H1 (cell line): ENCODE data around the gene B4GALNT1. TPM values are rescaled to one million over a fixed set of nuclear protein-coding genes. Genes with fewer than 3 reads are reported as not detected.

Source experiments
- CTCF ChIA-PET: fragments of 300-600 bp; sonication (Branson Sonifier 250); formaldehyde crosslinking; loops from one replicate; lab custom pipeline; 2021; ENCODE audit not compliant: partially characterized antibody; lab: Charles Lee
- POLR2A ChIA-PET: fragments of 300-600 bp; sonication (Branson Sonifier 250); formaldehyde crosslinking; loops from one replicate; lab custom pipeline; 2021; ENCODE audit warnings: inconsistent platforms; ENCODE audit not compliant: partially characterized antibody; lab: Charles Lee
- DNase-seq, 2 experiments: peaks; one replicate each; pipeline versions ENCODE4 v3.0.0 to v3.0.0-alpha.2; 2010 to 2022; ENCODE audit warnings: low spot score in 2 of 2, low read depth in 1 of 2, mixed read lengths in 1 of 2
- FAIRE-seq: peaks from 2 replicates; lab custom pipeline; 2011; peaks lifted over from hg19 to GRCh38; lab: Jason Lieb, UNC
- H2AFZ ChIP-seq: 2 replicates; pipeline ENCODE4 v1.8.1; 2012; ENCODE audit warnings: low read length, inconsistent platforms
- H2AK5ac ChIP-seq: 2 replicates; pipeline ENCODE4 v1.6.1; 2013; ENCODE audit warnings: low read depth, low read length
- H2BK120ac ChIP-seq: replicated peaks from 2 replicates; pipeline ENCODE3; 2013; ENCODE audit warnings: low read depth, low read length, inconsistent platforms
- H2BK12ac ChIP-seq: 2 replicates; pipeline ENCODE4 v1.6.1; 2013; ENCODE audit warnings: low read depth, low read length
- H2BK15ac ChIP-seq: 2 replicates; pipeline ENCODE4 v1.6.1; 2013; ENCODE audit warnings: low read length
- H2BK20ac ChIP-seq: 2 replicates; pipeline ENCODE4 v1.6.1; 2013; ENCODE audit warnings: low read length
- H2BK5ac ChIP-seq: 2 replicates; pipeline ENCODE4 v1.6.1; 2013; ENCODE audit warnings: low read depth, low read length
- H3K14ac ChIP-seq: 2 replicates; pipeline ENCODE4 v1.6.1; 2013; ENCODE audit warnings: inconsistent platforms; ENCODE audit not compliant: insufficient read length
- H3K18ac ChIP-seq: 2 replicates; pipeline ENCODE4 v1.6.1; 2013; ENCODE audit warnings: low read length; ENCODE audit errors: extremely low read depth
- H3K23ac ChIP-seq: 2 replicates; pipeline ENCODE4 v1.6.1; 2013; ENCODE audit warnings: inconsistent platforms; ENCODE audit not compliant: insufficient read length
- H3K23me2 ChIP-seq: 2 replicates; pipeline ENCODE4 v1.6.1; 2013; ENCODE audit warnings: low read depth, low read length
- H3K27ac ChIP-seq: 2 replicates; pipeline ENCODE4 v1.6.1; 2011; ENCODE audit warnings: low read depth, low read length, inconsistent platforms
- H3K27me3 ChIP-seq, 4 experiments: replicated peaks in 1 of 4; 1 replicate in 1 of 4; 2 replicates in 3 of 4; pipeline versions ENCODE4 v1.6.1 to v1.8.1; 2011 to 2013; ENCODE audit warnings: low read length in 3 of 4, mild to moderate bottlenecking in 3 of 4, inconsistent platforms in 2 of 4, mixed read lengths in 2 of 4, moderate library complexity in 1 of 4; ENCODE audit not compliant: control insufficient read depth in 3 of 4, insufficient read depth in 3 of 4; ENCODE audit errors: extremely low read depth in 1 of 4
- H3K36me3 ChIP-seq, 4 experiments: 2 replicates each; pipeline versions ENCODE4 v1.6.1 to v1.8.1; 2011 to 2013; ENCODE audit warnings: mild to moderate bottlenecking in 4 of 4, low read length in 3 of 4, moderate library complexity in 2 of 4, control low read depth in 1 of 4, inconsistent platforms in 1 of 4; ENCODE audit not compliant: insufficient read depth in 4 of 4, control insufficient read depth in 2 of 4
- H3K4ac ChIP-seq: replicated peaks from 2 replicates; pipeline ENCODE3; 2013; ENCODE audit warnings: low read length, low read depth, mixed read lengths, inconsistent platforms; ENCODE audit not compliant: insufficient read length
- H3K4me1 ChIP-seq, 4 experiments: replicated peaks in 1 of 4; 1 replicate in 1 of 4; 2 replicates in 3 of 4; pipeline versions ENCODE4 v1.6.1 to v1.8.1; 2011 to 2013; ENCODE audit warnings: low read length in 3 of 4, inconsistent platforms in 2 of 4, mixed read lengths in 1 of 4; ENCODE audit not compliant: insufficient read depth in 4 of 4, control insufficient read depth in 3 of 4
- H3K4me2 ChIP-seq, 2 experiments: 2 replicates each; pipeline versions ENCODE4 v1.6.1 to v1.8.1; 2011 to 2013; ENCODE audit warnings: low read depth in 2 of 2, low read length in 2 of 2, control low read depth in 1 of 2, inconsistent platforms in 1 of 2, mild to moderate bottlenecking in 1 of 2; ENCODE audit not compliant: insufficient read depth in 1 of 2
- H3K4me3 ChIP-seq, 4 experiments: fragments of 200-600, 300-600 bp in 1 of 4; sonication (generic), shearing (Covaris generic), sonication (Bioruptor Twin) in 1 of 4; 2 replicates each; pipeline versions ENCODE4 v1.5.1 to v1.8.1; 2011 to 2016; ENCODE audit warnings: low read length in 4 of 4, low read depth in 3 of 4, control low read depth in 2 of 4, inconsistent platforms in 2 of 4, mild to moderate bottlenecking in 2 of 4, mixed read lengths in 1 of 4, moderate library complexity in 1 of 4; ENCODE audit not compliant: insufficient read depth in 2 of 4; ENCODE audit errors: extremely low read depth in 1 of 4
- H3K56ac ChIP-seq: replicated peaks from 2 replicates; pipeline ENCODE3; 2013; ENCODE audit warnings: low read depth, mild to moderate bottlenecking, mixed read lengths, low read length, inconsistent platforms; ENCODE audit not compliant: insufficient read length
- H3K79me1 ChIP-seq: 2 replicates; pipeline ENCODE4 v1.6.1; 2013; ENCODE audit warnings: low read depth, low read length, control low read depth
- H3K79me2 ChIP-seq, 2 experiments: 2 replicates each; pipeline versions ENCODE4 v1.6.1 to v1.8.1; 2012 to 2013; ENCODE audit warnings: low read length in 2 of 2, mild to moderate bottlenecking in 2 of 2, inconsistent platforms in 1 of 2; ENCODE audit not compliant: insufficient read depth in 2 of 2, control insufficient read depth in 1 of 2
- H3K9ac ChIP-seq, 4 experiments: replicated peaks in 1 of 4; 1 replicate in 1 of 4; 2 replicates in 3 of 4; pipeline versions ENCODE4 v1.6.1 to v1.8.1; 2011 to 2013; ENCODE audit warnings: low read depth in 3 of 4, low read length in 3 of 4, control low read depth in 2 of 4, mild to moderate bottlenecking in 2 of 4, moderate library complexity in 2 of 4, inconsistent platforms in 1 of 4; ENCODE audit errors: extremely low read depth in 1 of 4
- H3K9me3 ChIP-seq, 2 experiments: 2 replicates each; pipeline versions ENCODE4 v1.6.1 to v1.8.1; 2012 to 2013; ENCODE audit warnings: mild to moderate bottlenecking in 2 of 2, moderate library complexity in 2 of 2, control low read depth in 1 of 2, inconsistent platforms in 1 of 2, low read depth in 1 of 2, low read length in 1 of 2, mixed read lengths in 1 of 2; ENCODE audit not compliant: insufficient read depth in 2 of 2
- H4K20me1 ChIP-seq, 2 experiments: replicated peaks in 1 of 2; 2 replicates each; pipeline versions ENCODE3 to v1.8.1; 2011 to 2013; ENCODE audit warnings: inconsistent platforms in 2 of 2, low read length in 2 of 2, mild to moderate bottlenecking in 1 of 2; ENCODE audit not compliant: insufficient read depth in 2 of 2, control insufficient read depth in 1 of 2
- H4K5ac ChIP-seq: 2 replicates; pipeline ENCODE4 v1.6.1; 2013; ENCODE audit warnings: low read length, low read depth, mixed read lengths, inconsistent platforms; ENCODE audit not compliant: insufficient read length
- H4K8ac ChIP-seq: 2 replicates; pipeline ENCODE4 v1.8.0; 2013; ENCODE audit warnings: mild to moderate bottlenecking, moderate library complexity, low read length, inconsistent platforms; ENCODE audit not compliant: insufficient read depth; ENCODE audit errors: extremely low read depth
- H4K91ac ChIP-seq: replicated peaks from 2 replicates; pipeline ENCODE3; 2013; ENCODE audit warnings: low read length, mixed read lengths, inconsistent platforms; ENCODE audit not compliant: insufficient read length
- HDAC2 ChIP-seq, 2 experiments: fragments of 300-600 bp in 1 of 2; sonication (generic) in 1 of 2; IDR thresholded peaks; 2 replicates each; pipeline ENCODE4 v1.6.1; 2011 to 2012; ENCODE audit warnings: low read depth in 2 of 2, low read length in 2 of 2, mild to moderate bottlenecking in 2 of 2, moderate library complexity in 2 of 2, borderline replicate concordance in 1 of 2, inconsistent platforms in 1 of 2
- JUND ChIP-seq: IDR thresholded peaks from 2 replicates; pipeline ENCODE4 v1.6.1; 2011; ENCODE audit warnings: mild to moderate bottlenecking, improper control_type of control experiment, low read length
- KDM1A ChIP-seq: fragments of 200-600, 300-600 bp; sonication (generic); IDR thresholded peaks from 2 replicates; pipeline ENCODE4 v1.7.1; 2016; ENCODE audit warnings: mild to moderate bottlenecking, low read length, borderline replicate concordance
- POLR2AphosphoS5 ChIP-seq: IDR thresholded peaks from 2 replicates; pipeline ENCODE4 v1.6.1; 2011; ENCODE audit warnings: low read depth, low read length
- TAF1 ChIP-seq: IDR thresholded peaks from 2 replicates; pipeline ENCODE4 v1.6.1; 2011; ENCODE audit warnings: mild to moderate bottlenecking, low read depth, low read length
- WGBS, 2 experiments: shearing (Covaris generic) in 1 of 2; methylation state at CpG; one replicate each; pipeline versions ENCODE4 v1.1.6 to v1.1.7; 2013 to 2015; ENCODE audit warnings: low lambda C conversion rate in 2 of 2, mixed read lengths in 2 of 2, inconsistent platforms in 1 of 2, low coverage in 1 of 2, missing lambda C conversion rate in 1 of 2; ENCODE audit not compliant: insufficient replicate concordance in 2 of 2, insufficient coverage in 1 of 2, insufficient read length in 1 of 2; ENCODE audit errors: extremely low coverage in 1 of 2, missing lambda C conversion rate in 1 of 2; 5-methylcytosine and 5-hydroxymethylcytosine counted together
- polyA plus RNA-seq, 7 experiments: library from polyadenylated mRNA; depleted of rRNA in 3 of 7; stranded (reverse) in 5 of 7; unstranded in 2 of 7; fragments of >200 nt in 5 of 7; fragments of 200-250 nt in 2 of 7; gene quantifications; 1 replicate in 5 of 7; 2 replicates in 1 of 7; 4 replicates in 1 of 7; pipeline versions ENCODE4 v1.2.1 to v1.2.3, GENCODE V29; 2011 to 2013; ENCODE audit warnings: missing spikeins in 2 of 7, mixed read lengths in 2 of 7
- total RNA-seq: library from RNA; stranded (reverse); fragmentation: NEBNext Ultra II Directional; extraction: Animal tissue kit (Norgen Biotek cat#: 25700); gene quantifications from 2 replicates; pipeline ENCODE4 v1.2.1, GENCODE V29; 2021
- TF ChIP-seq, protein P1 (sequence below): IDR thresholded peaks from 2 replicates; pipeline ENCODE4 v1.6.1; 2012; ENCODE audit warnings: inconsistent platforms

The B4GALNT1 gene
- total and polyA plus RNA-seq, 2 of the 8 experiments (the other 6 are each of a cell fraction or from before 2014, with no cell fraction given): 1.5 to 2.3 TPM

GRCh38 chr12:57614948-57615500 lies 18.0 kb downstream of the B4GALNT1 start:
- FAIRE-seq: no peak
- H3K4me1 ChIP-seq: peaks cover 2 to 18% (median 11%) of the 10 kb centered on the region in 4 experiments
- CTCF ChIA-PET: interaction anchor here (0.7 to 12.5 kb wide), 12 partner anchors 9 to 156 kb away, joined by 3 to 124 read pairs (median 8); partner anchors contain the start of genes B4GALNT1 and OS9

More at GRCh38 chr12:57614948-57615500, 18.0 kb downstream of the B4GALNT1 start:
- H3K4me3 ChIP-seq: no peak overlapping the region
- DNase-seq: no peak
- H3K4me2 ChIP-seq: 0 out of 4 replicates have a peak overlapping the region, but pooled peaks of 1 of the 2 experiments have one; percentile 14
- H2AFZ ChIP-seq: no peak overlapping the region
- no peaks in the 10 kb centered on the region for H3K36me3 ChIP-seq
- H3K56ac ChIP-seq: no peak overlapping the region
- no peaks in the 10 kb centered on the region for H3K79me1 ChIP-seq
- H3K9me3 ChIP-seq: no peaks in the 10 kb centered on the region
- no peak overlapping the region for H3K9ac ChIP-seq
- H4K8ac ChIP-seq: no peak overlapping the region
- no peak overlapping the region for H4K5ac ChIP-seq
- H2BK20ac ChIP-seq: 0 out of 2 replicates have a peak overlapping the region, but pooled peaks have one; percentile 61
- POLR2A ChIA-PET: interaction anchor here (1.0 to 2.5 kb wide), 8 partner anchors 9 to 130 kb away, joined by 3 to 7 read pairs (median 4); partner anchors contain the start of genes DDIT3, DTX3, PIP4K2C and TSPAN31
- no peak overlapping the region for H3K27ac ChIP-seq
- peaks cover 29 to 88% (median 83%) of the 10 kb centered on the region in 4 experiments for H3K27me3 ChIP-seq
- no peak overlapping the region for H2BK5ac ChIP-seq
- H2AK5ac ChIP-seq: no peak overlapping the region
- peaks cover 0 to 13% of the 10 kb centered on the region in 2 experiments for H4K20me1 ChIP-seq
- 85% methylated on average over 11 of the region's 11 CpGs; no CpG with 5 or more reads in 1 of the 2 experiments for WGBS, 2 experiments
- H3K23ac ChIP-seq: no peak overlapping the region
- H3K23me2 ChIP-seq: peaks cover 17% of the 10 kb centered on the region; the same call in 1 of the 2 replicates
- H2BK12ac ChIP-seq: no peak overlapping the region
- H3K18ac ChIP-seq: no peak overlapping the region
- no peak overlapping the region for H3K14ac ChIP-seq
- H2BK15ac ChIP-seq: no peak overlapping the region
- H2BK120ac ChIP-seq: no peak overlapping the region
- TF ChIP-seq POLR2AphosphoS5: no peak
- TF ChIP-seq TAF1: no peak
- no peak for TF ChIP-seq KDM1A
- no peak for TF ChIP-seq JUND
- TF ChIP-seq, protein P1, sequence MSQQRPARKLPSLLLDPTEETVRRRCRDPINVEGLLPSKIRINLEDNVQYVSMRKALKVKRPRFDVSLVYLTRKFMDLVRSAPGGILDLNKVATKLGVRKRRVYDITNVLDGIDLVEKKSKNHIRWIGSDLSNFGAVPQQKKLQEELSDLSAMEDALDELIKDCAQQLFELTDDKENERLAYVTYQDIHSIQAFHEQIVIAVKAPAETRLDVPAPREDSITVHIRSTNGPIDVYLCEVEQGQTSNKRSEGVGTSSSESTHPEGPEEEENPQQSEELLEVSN: no peak
- no peak for TF ChIP-seq HDAC2 (IDR thresholded peaks at IDR 0.05; ENCODE audit: borderline replicate concordance in 1 of 2, low read depth in 2 of 2, low read length in 2 of 2)
- H3K79me2 ChIP-seq: no peaks in the 10 kb centered on the region
- H4K91ac ChIP-seq: no peak overlapping the region
- no peak overlapping the region for H3K4ac ChIP-seq
